ENCODE data around the gene FPGS. TPM values are rescaled to one million over a fixed set of nuclear protein-coding genes. Genes with fewer than 3 reads are reported as not detected.

Gene FPGS
- polyA plus RNA-seq (2013, experiment 1 of 2), result 31.6 TPM
- polyA plus RNA-seq (2013, experiment 2 of 2), result 30.7 TPM

GRCh38 chr9:127802576-127803443 lies at the start of gene FPGS:
FPGS (plus strand) TSS chr9:127802882; CDS start chr9:127802925, 43 bp downstream.
- Histone ChIP-seq H3K79me1 (replicated peaks; ENCODE audit: low read length, poor library complexity, severe bottlenecking) (peaks cover 13% of the 10 kb centered on the region), H3K4me3 (ENCODE audit: insufficient read depth in 1 of 2, low read depth in 1 of 2, low read length in 2 of 2) (peak within 1 kb of the TSS; percentile 86 to 97), H3K9me3 (ENCODE audit: control insufficient read depth, low read length) (no peaks in the 10 kb centered on the region), H3K9ac (ENCODE audit: low read length) (peak within 1 kb of the TSS; percentile 99), H3K4me2 (ENCODE audit: low read length, poor library complexity, severe bottlenecking) (peak within 1 kb of the TSS; percentile 92), H3K27ac (ENCODE audit: low read length, poor library complexity, severe bottlenecking) (peak within 1 kb of the TSS; percentile 80), H3K23ac (ENCODE audit: low read length in 2 of 2) (peak within 1 kb of the TSS in 1 of 2 experiments; percentile 67), H3K14ac (ENCODE audit: low read length in 2 of 2) (peak within 1 kb of the TSS in 1 of 2 experiments; percentile 88), H2BK15ac (ENCODE audit: low read depth, poor library complexity, severe bottlenecking) (peak within 1 kb of the TSS; percentile 82), H3K36me3 (ENCODE audit: control insufficient read depth in 1 of 2, insufficient read depth in 2 of 2, low read depth in 1 of 2, low read length in 2 of 2) (peaks cover 27 to 34% of the 10 kb centered on the region in 2 experiments), H3K4me1 (ENCODE audit: control insufficient read depth, insufficient read depth, low read depth, low read length) (peaks cover 16% of the 10 kb centered on the region), H4K8ac (ENCODE audit: low read length) (peak within 1 kb of the TSS; percentile 95), H2AFZ (ENCODE audit: low read depth, low read length) (peak within 1 kb of the TSS; percentile 46), H3K4ac (ENCODE audit: low read depth in 1 of 2, low read length in 2 of 2) (peak within 1 kb of the TSS; percentile 35 to 96), H3K27me3 (ENCODE audit: control insufficient read depth in 1 of 2, insufficient read depth in 1 of 2, low read length in 2 of 2) (no peaks in the 10 kb centered on the region), H2BK120ac (ENCODE audit: low read depth, low read length) (peak within 1 kb of the TSS; percentile 22), H4K91ac (ENCODE audit: low read length) (peak within 1 kb of the TSS; percentile 92), H2AK5ac (ENCODE audit: low read length, severe bottlenecking) (peak within 1 kb of the TSS; percentile 0), H2BK12ac (ENCODE audit: low read length in 2 of 2) (peak within 1 kb of the TSS; percentile 83 to 86), H2BK5ac (ENCODE audit: low read depth, low read length, poor library complexity, severe bottlenecking) (peak within 1 kb of the TSS; percentile 74), H3K18ac (ENCODE audit: low read depth in 1 of 2, low read length in 2 of 2) (peak within 1 kb of the TSS; percentile 86 to 89)
- DNase-seq, result peak; percentile 88
- WGBS, result under 1% methylated on average over 53 of the region's 83 CpGs

- Histone ChIP-seq H3K4ac (ENCODE audit: low read depth in 1 of 2, low read length in 2 of 2) (no peak overlapping the region), H3K4me1 (ENCODE audit: control insufficient read depth, insufficient read depth, low read depth, low read length) (peaks cover 6% of the 10 kb centered on the region), H3K4me3 (ENCODE audit: insufficient read depth in 1 of 2, low read depth in 1 of 2, low read length in 2 of 2) (no peak overlapping the region), H2BK12ac (ENCODE audit: low read length in 2 of 2) (no peak overlapping the region), H3K4me2 (ENCODE audit: low read length, poor library complexity, severe bottlenecking) (no peak overlapping the region), H3K14ac (ENCODE audit: low read length in 2 of 2) (no peak overlapping the region), H3K27ac (ENCODE audit: low read length, poor library complexity, severe bottlenecking) (no peak overlapping the region), H3K9ac (ENCODE audit: low read length) (no peak overlapping the region), H4K8ac (ENCODE audit: low read length) (no peak overlapping the region), H2BK120ac (ENCODE audit: low read depth, low read length) (no peak overlapping the region), H3K18ac (ENCODE audit: low read depth in 1 of 2, low read length in 2 of 2) (no peak overlapping the region), H3K23ac (ENCODE audit: low read length in 2 of 2) (no peak overlapping the region), H3K27me3 (ENCODE audit: control insufficient read depth in 1 of 2, insufficient read depth in 1 of 2, low read length in 2 of 2) (peaks cover 49 to 56% of the 10 kb centered on the region in 2 experiments), H3K36me3 (ENCODE audit: control insufficient read depth in 1 of 2, insufficient read depth in 2 of 2, low read depth in 1 of 2, low read length in 2 of 2) (peaks cover 0 to 3% of the 10 kb centered on the region in 2 experiments), H2AFZ (ENCODE audit: low read depth, low read length) (no peak overlapping the region), H4K91ac (ENCODE audit: low read length) (no peak overlapping the region), H2BK15ac (ENCODE audit: low read depth, poor library complexity, severe bottlenecking) (no peak overlapping the region), H2AK5ac (ENCODE audit: low read length, severe bottlenecking) (no peak overlapping the region), H3K79me1 (replicated peaks; ENCODE audit: low read length, poor library complexity, severe bottlenecking) (no peaks in the 10 kb centered on the region), H2BK5ac (ENCODE audit: low read depth, low read length, poor library complexity, severe bottlenecking) (no peak overlapping the region), H3K9me3 (ENCODE audit: control insufficient read depth, low read length) (no peaks in the 10 kb centered on the region)
- no peak for DNase-seq
- WGBS, result 84% methylated on average over 8 of the region's 8 CpGs
Observed at GRCh38 chr9:127753148-127753547, 49.5 kb upstream of the FPGS start.

- 78% methylated on average over 7 of the region's 8 CpGs for WGBS
- no peak overlapping the region for H2BK120ac ChIP-seq (ENCODE audit: low read depth, low read length)
- no peak overlapping the region for H3K14ac ChIP-seq (ENCODE audit: low read length in 2 of 2)
- peaks cover 6% of the 10 kb centered on the region for H3K4me1 ChIP-seq (ENCODE audit: control insufficient read depth, insufficient read depth, low read depth, low read length)
- H2BK5ac ChIP-seq (ENCODE audit: low read depth, low read length, poor library complexity, severe bottlenecking), result no peak overlapping the region
- H3K4me2 ChIP-seq (ENCODE audit: low read length, poor library complexity, severe bottlenecking), result no peak overlapping the region
- no peak overlapping the region for H3K23ac ChIP-seq (ENCODE audit: low read length in 2 of 2)
- H3K4ac ChIP-seq (ENCODE audit: low read depth in 1 of 2, low read length in 2 of 2), result no peak overlapping the region
- H3K79me1 ChIP-seq (replicated peaks; ENCODE audit: low read length, poor library complexity, severe bottlenecking), result no peaks in the 10 kb centered on the region
- DNase-seq, result no peak
- H3K4me3 ChIP-seq (ENCODE audit: insufficient read depth in 1 of 2, low read depth in 1 of 2, low read length in 2 of 2), result no peak overlapping the region
- no peak overlapping the region for H2AK5ac ChIP-seq (ENCODE audit: low read length, severe bottlenecking)
- no peak overlapping the region for H2AFZ ChIP-seq (ENCODE audit: low read depth, low read length)
- H3K36me3 ChIP-seq (ENCODE audit: control insufficient read depth in 1 of 2, insufficient read depth in 2 of 2, low read depth in 1 of 2, low read length in 2 of 2), result peaks cover 0 to 3% of the 10 kb centered on the region in 2 experiments
- no peak overlapping the region for H3K9ac ChIP-seq (ENCODE audit: low read length)
- no peak overlapping the region for H2BK12ac ChIP-seq (ENCODE audit: low read length in 2 of 2)
- no peak overlapping the region for H4K91ac ChIP-seq (ENCODE audit: low read length)
- no peak overlapping the region for H2BK15ac ChIP-seq (ENCODE audit: low read depth, poor library complexity, severe bottlenecking)
- H3K27ac ChIP-seq (ENCODE audit: low read length, poor library complexity, severe bottlenecking), result no peak overlapping the region
- H3K27me3 ChIP-seq (ENCODE audit: control insufficient read depth in 1 of 2, insufficient read depth in 1 of 2, low read length in 2 of 2), result peaks cover 46 to 54% of the 10 kb centered on the region in 2 experiments
- H4K8ac ChIP-seq (ENCODE audit: low read length), result no peak overlapping the region
- H3K18ac ChIP-seq (ENCODE audit: low read depth in 1 of 2, low read length in 2 of 2), result no peak overlapping the region
- no peaks in the 10 kb centered on the region for H3K9me3 ChIP-seq (ENCODE audit: control insufficient read depth, low read length)
Observed at GRCh38 chr9:127753622-127754021, 49.1 kb upstream of the FPGS start.
